GM12892 (cell line): ENCODE results near the gene ZNF337.

Source experiments
- POLR2A ChIP-seq: IDR thresholded peaks from 2 replicates; pipeline ENCODE4 v1.6.1; 2011; ENCODE audit warnings: low read depth, low read length, control low read depth
- POLR2AphosphoS5 ChIP-seq: IDR thresholded peaks from 2 replicates; pipeline ENCODE4 v1.6.1; 2011; ENCODE audit warnings: low read depth, low read length, control low read depth

- TF ChIP-seq POLR2A (no peak), POLR2AphosphoS5 (no peak)
Observed at GRCh38 chr20:25744261-25744660, 47.6 kb upstream of the ZNF337 start.
